OCI-LY1 (cell line): Measurements from ENCODE around the gene TSC1.

Experiments used
- CTCF ChIP-seq: fragments of 200-600 bp; sonication (generic), shearing (Covaris generic); IDR thresholded peaks from 2 replicates; pipeline ENCODE4 v1.5.1; 2017; ENCODE audit warnings: mild to moderate bottlenecking, antibody characterized with exemption, low read length, moderate library complexity, mixed read lengths
- EZH2 ChIP-seq: fragments of 200-600 bp; sonication (generic), shearing (Covaris generic); IDR thresholded peaks from 2 replicates; pipeline ENCODE4 v1.8.0; 2017; ENCODE audit warnings: borderline replicate concordance, mixed run types, mild to moderate bottlenecking, antibody characterized with exemption, low read length, moderate library complexity, mixed read lengths

- no peak for TF ChIP-seq CTCF
- TF ChIP-seq EZH2 = no peak
These were observed 52.0 kb downstream of the TSC1 start for GRCh38 chr9:132892400-132892799.
